GM12878 (cell line): ENCODE results near the gene EMP3. TPM values are rescaled to one million over a fixed set of nuclear protein-coding genes. Genes with fewer than 3 reads are reported as not detected.

Source experiments
- ATAC-seq: fragments of 200-7000 bp; cut with Tn5 transposase; 3 replicates; pipeline ENCODE4 v1.9.1; 2020; ENCODE audit warnings: mild to moderate bottlenecking, moderate library complexity
- BruUV-seq: library from RNA; stranded (reverse); fragments of 400-500 nt; replicated peaks from 2 replicates; lab custom pipeline; 2021; lab: Mats Ljungman, UMichigan
- CTCF ChIA-PET: fragments of 300-600 bp; sonication (Branson Sonifier 250); formaldehyde crosslinking; extraction: SDS; loops from one replicate; lab custom pipeline; 2021; ENCODE audit warnings: inconsistent platforms; lab: Yijun Ruan, JAX
- POLR2A ChIA-PET: fragments of 350-600 bp; formaldehyde crosslinking; extraction: SDS; loops from one replicate; lab custom pipeline; 2021; ENCODE audit warnings: inconsistent platforms; lab: Charles Lee
- RAD21 ChIA-PET: fragments of 300-600 bp; sonication (Branson Sonifier 250); formaldehyde crosslinking; loops from one replicate; lab custom pipeline; 2023; ENCODE audit warnings: antibody characterized with exemption; ENCODE audit not compliant: unreplicated experiment; lab: Charles Lee
- SMC1A ChIA-PET: fragments of 300-600 bp; sonication (Branson Sonifier 250); formaldehyde crosslinking; loops from one replicate; lab custom pipeline; 2023; ENCODE audit not compliant: unreplicated experiment, uncharacterized antibody; lab: Charles Lee
- DNase-seq: peaks from one replicate; pipeline ENCODE4 v3.0.0-alpha.2; 2011; ENCODE audit warnings: low read depth, low spot score
- FAIRE-seq: peaks from 3 replicates; lab custom pipeline; 2011; peaks lifted over from hg19 to GRCh38; lab: Jason Lieb, UNC
- H2AFZ ChIP-seq: 2 replicates; pipeline ENCODE4 v1.6.0; 2011; ENCODE audit warnings: low read depth, low read length, control low read depth; ENCODE audit not compliant: control insufficient read depth
- H3K27ac ChIP-seq: 2 replicates; pipeline ENCODE4 v1.5.1; 2011; ENCODE audit warnings: control low read depth; ENCODE audit not compliant: control insufficient read depth, insufficient read depth
- H3K27me3 ChIP-seq, 2 experiments: replicated peaks in 1 of 2; 2 replicates each; pipeline versions ENCODE4 v1.6.0 to v1.6.1; 2011; ENCODE audit warnings: low read length in 1 of 2; ENCODE audit not compliant: control insufficient read depth in 2 of 2, insufficient read depth in 2 of 2
- H3K36me3 ChIP-seq, 2 experiments: 2 replicates each; pipeline ENCODE4 v1.5.1; 2011; ENCODE audit warnings: low read length in 1 of 2; ENCODE audit not compliant: control insufficient read depth in 2 of 2, insufficient read depth in 2 of 2
- H3K4me1 ChIP-seq: 2 replicates; pipeline ENCODE4 v1.6.1; 2011; ENCODE audit warnings: mild to moderate bottlenecking, low read length, moderate library complexity, mixed read lengths; ENCODE audit not compliant: control insufficient read depth, insufficient read depth
- H3K4me2 ChIP-seq: 2 replicates; pipeline ENCODE4 v1.6.0; 2011; ENCODE audit warnings: control low read depth; ENCODE audit not compliant: control insufficient read depth, insufficient read depth
- H3K4me3 ChIP-seq: fragments of 200-600 bp; sonication (generic); 2 replicates; pipeline ENCODE4 v1.5.1; 2016
- H3K79me2 ChIP-seq: 2 replicates; pipeline ENCODE4 v1.6.0; 2011; ENCODE audit warnings: low read length; ENCODE audit not compliant: control insufficient read depth, insufficient read depth
- H3K9ac ChIP-seq: 2 replicates; pipeline ENCODE4 v1.8.0; 2011; ENCODE audit warnings: low read length, control low read depth, mixed read lengths; ENCODE audit not compliant: control insufficient read depth, insufficient read depth
- H3K9me3 ChIP-seq: replicated peaks from 3 replicates; pipeline ENCODE4 v1.5.1; 2011; ENCODE audit warnings: mild to moderate bottlenecking, low read length; ENCODE audit not compliant: control insufficient read depth, insufficient read depth
- H4K20me1 ChIP-seq: 2 replicates; pipeline ENCODE4 v1.6.0; 2011; ENCODE audit not compliant: control insufficient read depth, insufficient read depth
- CBFB ChIP-seq: IDR thresholded peaks from 2 replicates; pipeline ENCODE4 v1.6.1; 2016; ENCODE audit warnings: antibody characterized with exemption, low read depth
- ESRRA ChIP-seq: IDR thresholded peaks from 2 replicates; pipeline ENCODE4 v1.6.1; 2012; ENCODE audit warnings: mild to moderate bottlenecking, low read length, improper control_type of control experiment
- GABPA ChIP-seq: IDR thresholded peaks from 2 replicates; pipeline ENCODE4 v1.6.1; 2014; ENCODE audit warnings: antibody characterized with exemption, low read depth, mild to moderate bottlenecking, inconsistent platforms
- KLF5 ChIP-seq: fragments of 450-650 bp; IDR thresholded peaks from 2 replicates; pipeline ENCODE4 v1.6.1; 2014; ENCODE audit warnings: mild to moderate bottlenecking; ENCODE audit not compliant: partially characterized antibody
- LARP7 ChIP-seq: fragments of 450-650 bp; IDR thresholded peaks from 2 replicates; pipeline ENCODE4 v1.6.1; 2017; ENCODE audit warnings: mild to moderate bottlenecking
- NBN ChIP-seq: fragments of 450-650 bp; IDR thresholded peaks from 2 replicates; pipeline ENCODE4 v1.6.1; 2016
- NFYA ChIP-seq: IDR thresholded peaks from 2 replicates; pipeline ENCODE4 v1.6.1; 2011; ENCODE audit warnings: low read depth, mild to moderate bottlenecking, low read length, improper control_type of control experiment, borderline replicate concordance
- NRF1 ChIP-seq: conservative IDR thresholded peaks from 2 replicates; pipeline ENCODE4 v1.6.1; 2011; ENCODE audit warnings: mild to moderate bottlenecking, low read depth, low read length, improper control_type of control experiment
- PAX5 ChIP-seq: IDR thresholded peaks from 2 replicates; pipeline ENCODE4 v1.6.1; 2011; ENCODE audit warnings: low read depth, low read length, borderline replicate concordance
- RAD51 ChIP-seq: fragments of 450-650 bp; IDR thresholded peaks from 2 replicates; pipeline ENCODE4 v1.6.1; 2016; ENCODE audit warnings: moderate library complexity, mild to moderate bottlenecking, inconsistent platforms
- SMC3 ChIP-seq: IDR thresholded peaks from 2 replicates; pipeline ENCODE4 v1.6.1; 2011; ENCODE audit warnings: low read length, improper control_type of control experiment, borderline replicate concordance
- WGBS: methylation state at CpG from one replicate; pipeline ENCODE4 v1.1.6; 2016; ENCODE audit warnings: low lambda C conversion rate; ENCODE audit not compliant: insufficient replicate concordance, insufficient coverage; ENCODE audit errors: missing lambda C conversion rate; 5-methylcytosine and 5-hydroxymethylcytosine counted together
- in situ Hi-C: fragments of 300-500 bp; cut with MboI; formaldehyde crosslinking; loops from 9 replicates; pipeline ENCODE4 v1.14.3; 2018; ENCODE audit warnings: mixed read lengths
- intact Hi-C: fragments of 100-400 bp; cut with micrococcal nuclease; formaldehyde crosslinking; loops from one replicate; pipeline ENCODE4 v1.14.2; 2022; ENCODE audit not compliant: unreplicated experiment
- polyA plus RNA-seq, 11 experiments: library from polyadenylated mRNA; depleted of rRNA in 4 of 11; unstranded in 6 of 11; stranded (reverse) in 5 of 11; fragments of >200 nt; fragmentation: Nextera tagmentation in 4 of 11; fragmentation: Illumina TruSeq in 1 of 11; extraction: Ambion mirVana in 4 of 11; extraction: Trizol in 1 of 11; gene quantifications; 1 replicate in 1 of 11; 2 replicates in 10 of 11; pipeline versions ENCODE4 v1.2.1 to v1.2.3, GENCODE V29; 2011 to 2016; ENCODE audit warnings: inconsistent platforms in 2 of 11, missing spikeins in 2 of 11, low read depth in 1 of 11
- total RNA-seq, 4 experiments: library from RNA; depleted of rRNA in 3 of 4; stranded (reverse); fragments of >200 nt in 3 of 4; fragmentation: Illumina TruSeq in 1 of 4; extraction: Trizol in 1 of 4; gene quantifications; 2 replicates each; pipeline versions ENCODE4 v1.2.1 to v1.2.3, GENCODE V29; 2013 to 2021
- TF ChIP-seq, protein P1 (sequence below): IDR thresholded peaks from 2 replicates; pipeline ENCODE4 v1.6.1; 2011; ENCODE audit warnings: borderline replicate concordance, low read depth, mild to moderate bottlenecking, moderate library complexity, mixed read lengths, low read length; ENCODE audit not compliant: insufficient read depth; ENCODE audit errors: extremely low read length
- TF ChIP-seq, protein P2 (sequence below): fragments of 450-650 bp; IDR thresholded peaks from 2 replicates; pipeline ENCODE4 v1.6.1; 2017; ENCODE audit warnings: mild to moderate bottlenecking, moderate library complexity
- TF ChIP-seq, protein P3 (sequence below): fragments of 450-650 bp; IDR thresholded peaks from 2 replicates; pipeline ENCODE4 v1.6.1; 2018; ENCODE audit warnings: borderline replicate concordance, mild to moderate bottlenecking; ENCODE audit not compliant: partially characterized antibody
- TF ChIP-seq, protein P4 (sequence below): fragments of 450-650 bp; conservative IDR thresholded peaks from 2 replicates; pipeline ENCODE4 v1.6.1; 2017; ENCODE audit warnings: mild to moderate bottlenecking, moderate library complexity

Gene EMP3
- total and polyA plus RNA-seq, 10 of the 15 experiments (the other 5 are each of a cell fraction or from before 2014, with no cell fraction given): 53.2 to 224 (median 134) TPM

DNA sequence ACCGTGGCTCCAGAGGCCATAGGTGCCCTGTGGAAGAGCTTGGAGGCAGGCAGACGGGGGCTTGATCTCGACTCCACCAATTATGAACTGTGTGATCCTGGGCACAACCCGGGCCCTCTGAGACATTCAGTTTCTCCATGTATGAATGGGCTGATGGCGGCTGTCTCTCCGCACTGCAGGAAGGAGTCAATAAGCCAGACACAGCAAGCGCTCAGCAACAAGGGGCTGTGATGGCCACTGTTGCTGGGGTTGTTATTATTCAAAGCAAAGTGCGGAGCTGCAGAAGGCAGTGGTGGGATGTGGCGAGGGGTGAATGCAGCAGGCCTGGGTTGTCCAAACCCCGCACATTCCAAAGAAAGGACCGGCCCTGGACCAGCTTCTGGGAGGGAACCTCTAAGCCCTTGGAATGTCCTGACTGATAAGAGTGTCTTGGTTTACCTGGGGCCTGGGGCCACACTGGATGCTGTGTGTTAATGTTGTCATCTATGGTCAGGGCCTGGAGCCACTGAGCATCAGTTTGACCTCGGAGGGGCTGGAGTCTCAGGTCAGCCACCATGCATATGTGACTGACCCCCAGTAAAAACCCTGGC is 30.1 kb downstream of the EMP3 start:
- Histone ChIP-seq H3K4me1 (no peaks in the 10 kb centered on the region), H3K9me3 (no peaks in the 10 kb centered on the region), H3K4me3 (no peak overlapping the region), H3K36me3 (no peaks in the 10 kb centered on the region; a peak in 1 of 4 replicates), H3K79me2 (no peaks in the 10 kb centered on the region), H3K9ac (no peak overlapping the region), H3K27me3 (no peaks in the 10 kb centered on the region), H3K27ac (no peak overlapping the region), H2AFZ (no peak overlapping the region), H4K20me1 (no peaks in the 10 kb centered on the region), H3K4me2 (no peak overlapping the region)
- ChIA-PET CTCF (interaction anchor here (0.8 kb wide), 1 partner anchor 231 kb away, joined by 3 read pairs; no protein-coding TSS in a partner anchor), RAD21 (no interaction called here), POLR2A (interaction anchor here (0.7 kb wide), 1 partner anchor 154 kb away, joined by 4 read pairs; no protein-coding TSS in a partner anchor), SMC1A (no interaction called here)
- WGBS: 87% methylated on average over 12 of the region's 12 CpGs
- no TSS peak for BruUV-seq
- no peak for DNase-seq
- intact Hi-C loops (no loop called here), in situ Hi-C loops (no loop called here)
- no peak for FAIRE-seq
- ATAC-seq: no peak
- TF ChIP-seq LARP7 (no peak), ESRRA (no peak), NBN (no peak), RAD51 (no peak), NRF1 (no peak), NFYA (no peak), CBFB (no peak), SMC3 (no peak), PAX5 (no peak), KLF5 (no peak), GABPA (no peak)
- TF ChIP-seq, protein P1, sequence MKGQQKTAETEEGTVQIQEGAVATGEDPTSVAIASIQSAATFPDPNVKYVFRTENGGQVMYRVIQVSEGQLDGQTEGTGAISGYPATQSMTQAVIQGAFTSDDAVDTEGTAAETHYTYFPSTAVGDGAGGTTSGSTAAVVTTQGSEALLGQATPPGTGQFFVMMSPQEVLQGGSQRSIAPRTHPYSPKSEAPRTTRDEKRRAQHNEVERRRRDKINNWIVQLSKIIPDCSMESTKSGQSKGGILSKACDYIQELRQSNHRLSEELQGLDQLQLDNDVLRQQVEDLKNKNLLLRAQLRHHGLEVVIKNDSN: no peak
- TF ChIP-seq, protein P2, sequence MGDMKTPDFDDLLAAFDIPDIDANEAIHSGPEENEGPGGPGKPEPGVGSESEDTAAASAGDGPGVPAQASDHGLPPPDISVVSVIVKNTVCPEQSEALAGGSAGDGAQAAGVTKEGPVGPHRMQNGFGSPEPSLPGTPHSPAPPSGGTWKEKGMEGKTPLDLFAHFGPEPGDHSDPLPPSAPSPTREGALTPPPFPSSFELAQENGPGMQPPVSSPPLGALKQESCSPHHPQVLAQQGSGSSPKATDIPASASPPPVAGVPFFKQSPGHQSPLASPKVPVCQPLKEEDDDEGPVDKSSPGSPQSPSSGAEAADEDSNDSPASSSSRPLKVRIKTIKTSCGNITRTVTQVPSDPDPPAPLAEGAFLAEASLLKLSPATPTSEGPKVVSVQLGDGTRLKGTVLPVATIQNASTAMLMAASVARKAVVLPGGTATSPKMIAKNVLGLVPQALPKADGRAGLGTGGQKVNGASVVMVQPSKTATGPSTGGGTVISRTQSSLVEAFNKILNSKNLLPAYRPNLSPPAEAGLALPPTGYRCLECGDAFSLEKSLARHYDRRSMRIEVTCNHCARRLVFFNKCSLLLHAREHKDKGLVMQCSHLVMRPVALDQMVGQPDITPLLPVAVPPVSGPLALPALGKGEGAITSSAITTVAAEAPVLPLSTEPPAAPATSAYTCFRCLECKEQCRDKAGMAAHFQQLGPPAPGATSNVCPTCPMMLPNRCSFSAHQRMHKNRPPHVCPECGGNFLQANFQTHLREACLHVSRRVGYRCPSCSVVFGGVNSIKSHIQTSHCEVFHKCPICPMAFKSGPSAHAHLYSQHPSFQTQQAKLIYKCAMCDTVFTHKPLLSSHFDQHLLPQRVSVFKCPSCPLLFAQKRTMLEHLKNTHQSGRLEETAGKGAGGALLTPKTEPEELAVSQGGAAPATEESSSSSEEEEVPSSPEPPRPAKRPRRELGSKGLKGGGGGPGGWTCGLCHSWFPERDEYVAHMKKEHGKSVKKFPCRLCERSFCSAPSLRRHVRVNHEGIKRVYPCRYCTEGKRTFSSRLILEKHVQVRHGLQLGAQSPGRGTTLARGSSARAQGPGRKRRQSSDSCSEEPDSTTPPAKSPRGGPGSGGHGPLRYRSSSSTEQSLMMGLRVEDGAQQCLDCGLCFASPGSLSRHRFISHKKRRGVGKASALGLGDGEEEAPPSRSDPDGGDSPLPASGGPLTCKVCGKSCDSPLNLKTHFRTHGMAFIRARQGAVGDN: no peak
- TF ChIP-seq, protein P3, sequence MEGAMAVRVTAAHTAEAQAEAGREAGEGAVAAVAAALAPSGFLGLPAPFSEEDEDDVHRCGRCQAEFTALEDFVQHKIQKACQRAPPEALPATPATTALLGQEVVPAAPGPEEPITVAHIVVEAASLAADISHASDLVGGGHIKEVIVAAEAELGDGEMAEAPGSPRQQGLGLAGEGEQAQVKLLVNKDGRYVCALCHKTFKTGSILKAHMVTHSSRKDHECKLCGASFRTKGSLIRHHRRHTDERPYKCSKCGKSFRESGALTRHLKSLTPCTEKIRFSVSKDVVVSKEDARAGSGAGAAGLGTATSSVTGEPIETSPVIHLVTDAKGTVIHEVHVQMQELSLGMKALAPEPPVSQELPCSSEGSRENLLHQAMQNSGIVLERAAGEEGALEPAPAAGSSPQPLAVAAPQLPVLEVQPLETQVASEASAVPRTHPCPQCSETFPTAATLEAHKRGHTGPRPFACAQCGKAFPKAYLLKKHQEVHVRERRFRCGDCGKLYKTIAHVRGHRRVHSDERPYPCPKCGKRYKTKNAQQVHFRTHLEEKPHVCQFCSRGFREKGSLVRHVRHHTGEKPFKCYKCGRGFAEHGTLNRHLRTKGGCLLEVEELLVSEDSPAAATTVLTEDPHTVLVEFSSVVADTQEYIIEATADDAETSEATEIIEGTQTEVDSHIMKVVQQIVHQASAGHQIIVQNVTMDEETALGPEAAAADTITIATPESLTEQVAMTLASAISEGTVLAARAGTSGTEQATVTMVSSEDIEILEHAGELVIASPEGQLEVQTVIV: no peak
- TF ChIP-seq, protein P4, sequence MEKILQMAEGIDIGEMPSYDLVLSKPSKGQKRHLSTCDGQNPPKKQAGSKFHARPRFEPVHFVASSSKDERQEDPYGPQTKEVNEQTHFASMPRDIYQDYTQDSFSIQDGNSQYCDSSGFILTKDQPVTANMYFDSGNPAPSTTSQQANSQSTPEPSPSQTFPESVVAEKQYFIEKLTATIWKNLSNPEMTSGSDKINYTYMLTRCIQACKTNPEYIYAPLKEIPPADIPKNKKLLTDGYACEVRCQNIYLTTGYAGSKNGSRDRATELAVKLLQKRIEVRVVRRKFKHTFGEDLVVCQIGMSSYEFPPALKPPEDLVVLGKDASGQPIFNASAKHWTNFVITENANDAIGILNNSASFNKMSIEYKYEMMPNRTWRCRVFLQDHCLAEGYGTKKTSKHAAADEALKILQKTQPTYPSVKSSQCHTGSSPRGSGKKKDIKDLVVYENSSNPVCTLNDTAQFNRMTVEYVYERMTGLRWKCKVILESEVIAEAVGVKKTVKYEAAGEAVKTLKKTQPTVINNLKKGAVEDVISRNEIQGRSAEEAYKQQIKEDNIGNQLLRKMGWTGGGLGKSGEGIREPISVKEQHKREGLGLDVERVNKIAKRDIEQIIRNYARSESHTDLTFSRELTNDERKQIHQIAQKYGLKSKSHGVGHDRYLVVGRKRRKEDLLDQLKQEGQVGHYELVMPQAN: no peak
